Stimulated activated CD4-positive, alpha-beta T cell treated with anti-CD3 and anti-CD28 coated beads, Interleukin-1b, Interleukin-23, amount 100 ng/mL, for 1 hour (primary cell): ENCODE data around the gene CLN6.

ENCODE experiments used
- DNase-seq, 2 donors: peaks; one replicate each; pipeline ENCODE4 v3.0.0-alpha.2; 2020; ENCODE audit warnings: low read depth in 2 of 2

The CLN6 gene

DNA sequence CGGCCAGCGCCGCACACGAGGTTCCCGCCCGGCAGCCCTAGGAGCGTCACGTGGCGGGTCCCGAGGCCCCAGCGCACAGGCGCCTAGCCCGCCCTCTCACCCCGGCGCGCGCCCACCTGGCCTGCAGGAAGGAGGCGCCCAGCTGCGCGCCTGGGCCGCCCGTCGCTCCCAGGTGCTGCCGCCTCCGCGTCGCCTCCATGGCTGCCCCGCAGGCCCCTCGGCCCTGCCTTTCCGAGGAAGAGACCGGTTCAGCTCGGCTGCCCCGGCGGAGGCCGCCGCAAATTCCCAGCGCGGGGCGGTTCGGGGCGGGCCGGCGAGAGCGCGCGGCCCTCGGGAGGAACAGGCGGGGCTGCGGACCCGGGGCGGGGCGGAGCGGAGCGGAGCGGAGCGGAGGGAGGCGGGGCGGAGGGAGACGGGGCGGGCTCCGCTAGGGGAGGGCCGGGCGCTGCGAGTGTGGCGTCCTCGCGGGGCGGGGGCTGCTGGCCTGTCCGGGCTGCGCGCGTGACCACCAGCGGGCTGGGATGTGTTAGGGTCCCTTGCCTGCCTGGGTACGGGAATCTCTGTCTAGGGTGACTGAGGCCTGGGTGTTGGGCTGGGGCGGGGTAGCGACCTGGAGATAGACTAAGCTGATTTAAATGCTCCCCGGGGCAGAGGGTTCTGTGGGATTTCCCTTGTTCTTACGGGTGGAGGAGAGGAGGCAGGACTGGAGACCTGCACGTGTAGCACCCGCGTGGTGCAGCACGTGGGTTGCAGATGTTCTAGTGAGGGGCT lies at the start of gene CLN6:
CLN6 (minus strand) TSS at position 343 of the 771 bp plus-strand sequence; CDS start at position 199, 144 bp downstream.
- peak; percentile 21 to 66 for DNase-seq

DNA sequence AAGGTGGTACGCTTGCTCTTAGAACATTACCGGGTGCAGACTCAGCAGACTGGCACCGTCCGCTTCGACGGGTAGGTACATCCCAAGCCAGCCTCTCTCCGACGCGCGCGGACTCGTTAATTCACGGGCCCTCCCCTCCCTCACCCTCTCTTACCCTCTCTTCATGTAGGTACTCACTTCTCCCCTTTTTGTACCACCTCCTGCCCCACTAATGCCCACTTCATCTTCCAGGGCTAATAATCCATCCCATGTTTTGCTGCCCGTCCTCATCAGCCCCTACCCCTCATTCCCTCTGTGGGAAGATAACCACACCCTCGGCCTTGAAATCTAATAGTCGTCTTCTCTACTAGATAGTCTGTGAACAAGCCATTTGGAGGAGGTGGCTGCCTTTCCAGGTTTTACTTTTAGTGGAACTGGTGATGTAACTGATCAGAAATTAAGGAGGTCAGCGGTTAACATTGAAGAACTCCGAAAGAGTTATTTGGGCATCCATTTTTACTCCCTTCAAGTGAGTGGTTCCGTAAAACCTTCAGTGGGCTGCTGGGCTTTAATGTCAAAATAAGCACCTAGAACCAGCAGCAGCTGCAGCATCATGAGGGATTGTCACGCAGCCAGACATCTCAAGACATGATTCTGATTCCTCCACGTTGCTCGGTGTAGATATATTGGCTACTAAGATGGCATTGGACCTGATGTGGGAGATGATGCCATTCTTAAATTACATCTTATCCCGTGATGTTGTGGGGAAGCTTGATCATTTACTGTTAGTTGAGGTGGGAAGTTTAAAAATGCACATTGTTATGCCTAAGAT lies 49.3 kb upstream of the CLN6 start:
- no peak for DNase-seq

DNA sequence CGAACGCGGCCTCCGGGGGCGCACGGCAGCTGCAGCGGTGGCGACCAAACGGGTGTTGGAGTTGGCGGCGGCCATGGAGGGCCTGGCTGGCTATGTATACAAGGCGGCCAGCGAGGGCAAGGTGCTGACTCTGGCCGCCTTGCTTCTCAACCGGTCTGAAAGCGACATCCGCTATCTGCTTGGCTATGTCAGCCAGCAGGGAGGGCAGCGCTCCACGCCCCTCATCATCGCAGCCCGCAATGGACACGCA lies 48.7 kb upstream of the CLN6 start:
- peak in 1 of 2 donors; percentile 41 for DNase-seq

DNA sequence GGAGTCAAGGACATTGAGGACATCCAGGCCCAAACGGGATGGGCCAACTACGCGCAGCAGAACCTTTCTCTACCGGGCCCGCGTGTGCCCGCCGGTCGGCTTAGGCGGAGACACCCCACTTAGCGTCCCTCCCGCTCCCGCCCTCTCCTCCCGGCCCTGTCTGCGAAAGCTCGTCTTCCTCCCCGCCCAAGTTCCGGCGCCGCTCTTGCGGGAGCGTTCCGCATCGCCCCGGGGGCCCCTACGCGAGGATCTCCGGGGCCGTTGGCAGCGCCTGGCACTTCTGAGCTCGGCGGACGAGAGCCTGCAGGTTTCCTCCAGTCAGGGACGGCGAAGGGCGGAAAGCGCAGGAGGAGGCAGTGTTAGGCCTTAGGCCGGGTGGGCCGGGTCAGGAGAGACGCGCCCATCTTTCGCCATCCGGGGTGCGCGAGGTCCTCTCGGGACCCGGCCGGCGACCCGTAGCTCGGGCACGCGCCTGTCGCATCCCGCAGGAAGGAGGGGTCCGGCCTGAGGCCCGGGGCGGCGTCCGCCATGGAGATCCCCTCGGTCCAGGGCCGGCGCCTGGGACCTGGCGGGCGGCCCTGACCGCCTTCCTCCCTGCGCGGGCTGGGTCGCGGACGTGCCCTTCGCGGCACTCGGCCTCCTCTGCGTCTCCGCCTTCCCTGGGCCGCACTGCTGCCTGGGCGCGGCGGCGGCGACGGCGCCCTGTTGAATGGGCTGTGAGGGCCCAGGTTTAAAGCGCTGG lies 48.2 kb upstream of the CLN6 start, which contains the start of gene FEM1B:
FEM1B (plus strand) TSS at position 143 of the 742 bp plus-strand sequence. CDS start 673 bp downstream, outside the sequence.
- peak; percentile 67 to 74 for DNase-seq

DNA sequence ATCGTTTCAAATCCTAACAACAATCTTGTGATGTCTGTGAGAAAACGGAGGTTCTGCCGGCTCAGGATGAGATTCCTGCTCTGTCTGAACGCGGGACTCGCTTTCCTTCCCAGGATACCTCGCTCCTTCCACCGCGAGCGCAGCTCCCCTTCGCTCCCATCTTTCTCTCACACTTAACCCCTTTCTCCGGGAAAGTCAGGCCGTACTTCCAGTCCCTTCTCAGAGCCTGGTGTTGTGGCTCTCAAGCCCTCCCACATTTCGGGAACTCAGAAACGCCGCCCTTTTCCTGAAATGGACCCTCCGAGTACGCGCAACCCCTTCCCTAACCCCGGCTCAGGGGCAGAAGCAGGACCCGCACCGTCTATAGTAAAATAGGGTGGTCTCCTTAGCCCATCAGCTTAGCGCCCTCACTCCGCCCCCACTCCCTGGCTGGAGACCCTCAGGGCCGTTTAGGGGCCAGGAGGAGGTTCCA lies 47.6 kb upstream of the CLN6 start:
- DNase-seq, result peak in 1 of 2 donors; percentile 17

DNA sequence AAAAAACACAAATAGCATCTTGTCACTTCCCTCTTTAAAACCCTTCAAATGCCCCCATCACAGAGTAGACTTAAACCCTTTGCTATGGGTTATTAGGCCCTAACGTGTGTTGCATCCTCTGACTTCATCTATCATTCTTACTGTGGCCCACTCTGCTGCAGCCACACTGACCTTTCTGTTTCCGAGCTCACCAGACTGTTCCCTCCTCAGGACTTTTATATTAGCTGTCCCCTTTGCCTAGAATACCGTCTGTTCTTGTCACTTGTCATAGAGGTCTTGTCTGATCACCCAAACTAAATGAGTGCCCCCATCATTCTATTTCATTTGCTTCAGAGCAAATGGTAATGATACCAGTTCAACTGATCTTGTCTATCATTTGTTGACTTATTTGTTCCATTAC lies 47.1 kb upstream of the CLN6 start:
- no peak for DNase-seq

DNA sequence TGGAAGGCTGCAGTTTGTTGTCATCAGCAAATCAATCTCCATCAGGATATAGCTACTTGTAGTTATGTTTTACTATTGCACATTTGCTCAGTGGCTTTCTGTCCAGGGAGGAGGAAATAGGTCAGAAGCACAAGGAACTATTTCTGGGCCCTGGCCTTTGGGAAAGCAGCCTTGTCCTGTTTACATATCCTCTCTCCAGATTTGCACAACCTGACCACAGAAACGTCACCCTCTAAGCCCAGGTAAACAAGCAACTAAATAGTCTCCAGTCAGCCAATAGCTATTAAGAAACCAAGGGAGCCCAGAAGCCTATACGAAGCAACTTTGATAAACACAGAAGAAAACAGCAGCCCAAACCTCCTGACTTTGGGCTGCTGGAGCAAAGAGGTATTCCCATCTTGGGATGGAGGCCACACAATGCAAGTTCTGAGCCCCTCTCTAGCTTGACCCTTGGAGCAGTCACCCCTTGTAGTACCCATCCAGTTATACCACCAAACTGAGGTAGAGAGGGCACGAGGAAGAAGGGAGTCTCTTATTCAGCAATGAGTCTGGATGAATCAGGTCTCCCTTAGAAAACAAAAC lies 45.7 kb upstream of the CLN6 start:
- no peak for DNase-seq

DNA sequence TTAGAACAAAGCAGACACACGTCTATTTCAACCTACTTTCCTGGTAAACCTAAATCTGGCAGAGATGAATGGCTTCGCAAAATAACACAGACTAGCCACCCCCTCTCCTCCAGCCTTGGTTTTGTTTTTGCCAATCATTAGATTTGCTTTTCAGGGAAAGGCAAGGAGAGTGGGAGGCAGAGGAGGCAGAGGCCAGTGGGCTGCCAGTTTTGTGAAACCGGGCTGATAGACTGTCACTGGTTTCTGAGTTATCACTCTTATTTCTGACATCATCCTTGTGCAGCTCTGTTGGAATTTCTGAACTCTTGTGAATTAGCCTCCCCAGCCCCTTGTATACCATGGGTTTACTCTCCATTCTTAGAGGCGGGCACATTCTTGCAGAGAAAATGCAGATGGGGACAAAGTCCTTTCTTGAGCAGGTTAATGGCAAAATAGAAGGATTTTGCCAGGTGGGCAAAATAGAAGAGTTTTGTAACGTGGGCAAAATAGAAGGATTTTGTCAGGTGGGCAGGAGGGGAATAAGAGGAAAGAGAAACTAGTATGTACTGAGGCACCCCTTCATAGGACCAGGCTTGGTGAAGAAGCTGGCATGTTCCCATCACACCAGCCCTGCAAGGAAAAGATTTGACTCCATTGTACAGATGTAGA lies 44.8 kb upstream of the CLN6 start:
- DNase-seq, result no peak

DNA sequence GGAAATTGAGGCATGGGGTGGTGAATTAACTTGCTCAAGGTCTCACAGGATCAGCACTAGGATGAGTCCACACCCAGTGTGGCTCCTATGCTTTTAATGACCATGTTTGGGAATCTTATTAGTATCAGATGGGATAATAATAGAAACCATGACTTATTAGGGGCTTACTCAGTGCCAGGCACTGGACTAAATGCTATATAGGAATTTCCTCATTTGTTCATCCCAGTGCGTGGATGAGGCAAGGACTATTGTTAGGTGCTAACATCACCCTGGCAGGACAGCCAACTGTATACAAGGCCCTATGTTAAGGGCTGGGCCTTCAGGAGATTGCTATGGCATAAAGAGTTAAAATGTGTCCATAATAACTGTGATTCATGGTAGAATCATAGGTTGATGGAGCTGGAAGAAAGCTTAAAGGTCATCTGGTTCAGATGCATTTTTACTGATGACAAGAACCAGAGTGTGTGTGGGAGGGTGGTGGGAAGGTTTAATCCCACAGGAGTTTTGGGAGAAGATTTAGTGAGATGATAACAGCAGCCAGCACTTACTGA lies 43.3 kb upstream of the CLN6 start:
- no peak for DNase-seq

DNA sequence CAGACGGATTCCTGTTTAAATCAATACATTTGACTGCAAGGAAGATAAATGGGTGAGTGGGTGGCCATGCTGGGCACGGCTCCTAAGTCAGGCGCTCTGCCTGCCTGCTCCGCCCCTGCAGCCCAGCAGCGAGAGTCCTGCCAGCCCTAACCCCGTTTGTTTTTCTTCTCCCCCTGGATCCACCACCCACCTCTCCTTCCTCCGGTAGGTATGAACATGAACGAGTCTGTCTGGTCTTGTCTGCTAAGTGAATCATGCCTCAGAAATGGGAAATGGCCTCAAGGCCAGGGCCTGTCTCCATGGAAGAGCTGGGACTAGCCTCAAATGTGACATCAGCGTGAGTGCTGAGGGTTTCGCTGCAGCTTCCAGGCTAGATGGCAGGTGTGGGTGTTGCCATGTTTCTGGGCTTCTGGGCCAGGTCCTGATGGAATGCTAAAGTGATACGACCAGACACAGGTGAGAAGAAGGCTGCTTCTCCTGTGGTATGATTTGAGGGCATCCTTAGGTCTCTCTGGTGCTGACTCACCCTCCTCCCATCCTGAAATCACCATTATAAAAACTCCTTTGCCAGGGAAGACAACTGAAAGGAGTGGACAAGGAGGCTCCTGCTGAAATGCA lies 42.4 kb upstream of the CLN6 start:
- no peak for DNase-seq

DNA sequence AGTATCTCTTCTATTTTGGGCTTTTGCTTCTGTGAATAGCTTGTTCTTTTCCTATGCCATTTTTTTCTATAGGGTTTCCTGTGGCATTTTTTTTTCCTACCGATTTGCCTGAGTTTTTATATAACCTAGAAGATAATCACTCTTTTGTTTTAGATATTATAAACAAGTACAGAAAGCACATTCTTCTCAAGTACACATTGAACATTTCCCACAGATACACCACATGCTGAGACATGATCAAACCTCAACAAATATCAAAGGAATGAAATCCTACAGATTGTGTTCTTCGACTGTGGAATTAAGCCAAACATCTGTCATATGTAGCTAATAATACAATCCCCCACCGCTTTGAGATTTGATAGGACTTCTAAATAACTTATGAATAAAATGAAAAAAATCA lies 38.9 kb upstream of the CLN6 start:
- no peak for DNase-seq

DNA sequence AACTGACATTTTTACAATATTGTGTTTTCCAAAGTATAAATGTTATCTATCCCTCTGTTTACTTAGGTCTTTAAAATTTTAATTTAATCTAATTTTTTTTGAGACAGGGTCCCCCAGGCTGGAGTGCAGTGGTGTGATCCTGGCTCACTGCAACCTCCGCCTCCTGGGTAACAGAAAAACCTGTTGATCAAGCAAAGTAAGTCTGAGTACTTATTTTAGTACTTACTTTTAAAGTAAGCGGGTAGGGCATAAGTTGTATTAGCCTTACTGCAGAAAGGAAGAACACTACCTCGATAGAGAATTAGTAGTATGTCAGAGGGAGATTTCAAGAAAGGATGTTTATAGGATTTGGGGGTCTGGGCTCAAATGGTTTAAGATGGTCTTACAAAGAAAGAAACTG lies 36.1 kb upstream of the CLN6 start:
- DNase-seq, result no peak

DNA sequence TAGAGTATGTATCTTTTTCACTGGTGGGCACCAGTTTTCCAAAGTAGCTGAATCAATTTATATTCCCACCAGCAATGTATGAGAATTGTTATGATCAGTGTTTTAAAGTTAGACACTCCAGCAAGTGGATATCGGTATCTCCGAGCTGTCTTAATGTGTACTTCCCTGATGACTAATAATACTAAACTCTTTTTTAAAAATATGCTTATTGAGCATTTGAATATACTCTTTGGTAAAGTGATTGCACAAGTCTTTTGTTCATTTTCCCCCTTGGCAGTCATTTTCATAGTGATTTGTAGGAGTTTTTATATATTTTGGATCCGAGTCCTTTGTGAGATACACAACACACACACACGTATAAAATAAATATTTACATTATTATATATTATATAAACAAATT lies 35.6 kb upstream of the CLN6 start:
- no peak for DNase-seq

DNA sequence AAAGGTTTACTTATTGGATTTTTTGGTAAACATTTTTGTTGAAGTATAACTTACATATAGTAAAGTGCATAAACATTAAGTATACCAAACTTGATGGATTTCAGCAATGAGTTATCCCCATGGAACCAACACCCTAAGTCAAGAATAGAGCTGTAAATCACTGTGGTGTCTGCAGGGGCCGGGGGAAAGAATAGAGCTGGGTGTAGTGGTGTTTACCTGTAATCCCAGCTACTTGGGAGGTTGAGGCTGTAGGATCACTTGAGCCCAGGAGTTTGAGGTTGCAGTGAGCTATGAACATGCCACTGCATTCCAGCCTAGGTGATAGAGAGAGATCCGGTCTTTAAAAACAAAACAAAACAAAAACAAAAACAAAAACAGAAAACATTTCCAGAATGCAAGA lies 34.8 kb upstream of the CLN6 start:
- DNase-seq, result no peak

DNA sequence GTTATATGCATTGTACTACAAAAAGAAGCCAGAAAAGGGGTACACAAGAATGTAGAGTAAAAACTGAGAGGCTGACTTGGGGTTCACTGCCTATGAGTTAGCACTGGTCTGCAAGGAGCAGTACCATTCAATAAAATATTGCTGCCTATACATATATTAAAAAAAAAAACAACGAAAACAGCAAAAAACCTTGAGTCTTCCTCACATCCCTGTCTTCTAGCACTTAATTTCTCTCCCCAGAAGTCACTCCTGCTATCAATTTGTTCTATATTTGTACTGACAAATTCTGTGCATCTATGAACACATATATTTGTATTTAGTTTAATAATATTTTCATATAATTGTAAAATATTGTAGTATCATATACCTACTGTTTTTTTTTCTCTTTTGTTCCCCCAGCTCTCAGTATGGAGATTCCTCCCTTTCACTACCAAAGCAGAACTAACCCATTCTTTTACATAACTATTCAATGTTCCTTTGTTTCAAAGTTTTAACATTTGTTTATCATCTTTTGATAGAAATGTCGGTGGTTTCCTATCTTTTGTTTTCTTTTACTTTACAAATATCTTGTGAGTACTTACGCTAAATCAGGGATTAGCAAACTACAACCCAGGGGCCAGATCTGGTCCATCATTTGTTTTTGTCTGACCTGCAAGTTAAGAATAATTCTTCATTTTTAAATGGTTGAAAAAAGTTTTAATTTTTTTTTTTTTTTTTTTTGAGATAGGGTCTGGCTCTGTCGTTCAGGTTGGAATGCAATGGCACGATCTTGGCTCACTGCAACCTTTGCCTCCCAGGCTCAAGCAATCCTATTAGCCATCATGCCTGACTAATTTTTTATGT lies 33.2 kb upstream of the CLN6 start:
- no peak for DNase-seq

DNA sequence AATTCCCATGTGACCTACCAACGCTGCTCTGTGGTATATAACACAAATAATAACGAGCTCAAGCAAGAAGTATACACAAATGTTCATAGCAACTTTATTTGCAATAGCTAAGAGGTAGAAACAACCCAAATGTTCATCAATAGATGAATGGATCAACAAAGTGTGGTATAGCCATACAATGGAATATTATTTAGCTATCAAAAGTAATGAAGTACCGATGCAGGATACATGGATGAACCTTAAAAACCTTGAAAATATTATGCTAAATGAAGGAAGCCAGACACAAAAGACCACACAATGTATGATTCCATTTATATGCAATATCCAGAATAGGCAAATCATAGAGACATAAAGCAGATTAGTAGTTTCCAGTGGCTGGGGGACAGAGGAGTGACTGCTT lies 32.5 kb upstream of the CLN6 start:
- no peak for DNase-seq

DNA sequence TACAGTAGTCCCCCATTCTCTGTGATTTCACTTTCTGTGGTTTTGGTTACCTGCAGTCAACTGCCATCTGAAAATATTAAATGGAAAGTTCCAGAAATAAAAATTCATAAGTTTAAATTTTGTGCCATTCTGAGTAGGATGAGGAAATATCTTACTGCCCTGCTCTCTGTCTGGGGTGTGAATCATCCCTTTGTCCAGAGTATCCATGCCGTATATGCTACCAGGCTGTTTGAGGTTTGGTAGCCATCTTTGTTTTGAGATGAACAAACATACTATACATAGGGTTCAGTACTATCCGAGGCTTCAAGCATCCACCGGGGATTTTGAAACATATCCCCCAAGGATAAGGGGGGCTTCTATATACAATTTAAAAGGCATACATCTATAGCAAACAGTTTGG lies 31.7 kb upstream of the CLN6 start:
- no peak for DNase-seq

DNA sequence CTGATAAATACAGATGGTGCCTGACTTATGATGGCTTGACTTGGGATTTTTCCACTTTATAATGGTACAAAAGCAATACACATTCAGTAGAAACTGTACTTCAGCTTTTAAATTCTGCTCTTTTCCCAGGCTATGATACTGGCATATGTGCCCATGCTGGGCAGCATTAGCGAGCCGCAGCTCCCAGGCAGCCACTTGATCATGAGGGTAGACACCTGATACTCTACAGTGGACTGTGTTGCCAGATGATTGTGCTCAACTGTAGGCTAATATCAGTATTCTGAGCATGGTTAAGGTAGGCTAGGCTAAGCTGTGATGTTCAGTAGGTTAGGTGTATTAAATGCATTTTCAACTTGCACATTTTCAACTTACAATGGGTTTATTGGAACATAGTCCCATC lies 30.4 kb upstream of the CLN6 start:
- DNase-seq, result no peak

DNA sequence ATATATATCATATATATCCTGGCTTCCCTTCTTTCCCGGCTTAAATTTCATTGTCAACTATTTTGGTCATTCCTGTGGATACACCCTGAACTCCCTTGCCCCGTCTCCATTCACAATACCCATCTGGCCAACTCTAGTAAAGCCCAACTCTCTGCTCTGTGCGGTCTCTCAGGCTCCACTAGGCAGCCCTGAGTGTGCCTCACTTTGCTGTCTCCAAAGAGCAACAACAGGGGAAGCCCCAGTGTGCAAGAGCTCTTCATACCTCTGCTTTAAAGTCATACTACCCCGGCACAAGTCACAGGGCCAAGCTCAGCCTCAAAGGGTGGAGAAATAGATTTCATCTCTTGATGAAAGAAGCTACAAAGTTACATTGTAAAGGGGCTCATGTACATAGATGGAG lies 29.2 kb upstream of the CLN6 start:
- DNase-seq, result no peak
